Measurements from ENCODE around the gene CFAP97.
A peak's percentile ranks its signal among the peaks of the same experiment; 100 is the strongest.
"Not testable (repeated sequence)": the region's sequence is repeated elsewhere in the genome, so short reads cannot be mapped to it uniquely, and the experiment has no call there.

The CFAP97 gene

GRCh38 chr4:185120631-185120946 lies 83.2 kb downstream of the CFAP97 start:
- Histone ChIP-seq H2AFZ (ENCODE audit: low read length) (0 out of 2 replicates have a peak overlapping the region, but pooled peaks have one; percentile 40), H3K4me2 (ENCODE audit: low read depth, low read length) (peak overlapping the region; percentile 50; the same call in 1 of the 2 replicates), H4K20me1 (ENCODE audit: insufficient read depth, low read length) (no peaks in the 10 kb centered on the region), H3K36me3 (replicated peaks; ENCODE audit: insufficient read depth, low read length) (no peaks in the 10 kb centered on the region), H3K27ac (ENCODE audit: low read length) (peak overlapping the region; percentile 48; the same call in 1 of the 2 replicates), H3F3A (ENCODE audit: insufficient read depth, low read length) (peaks cover 26% of the 10 kb centered on the region), H3K9me3 (replicated peaks; ENCODE audit: insufficient read depth, low read length) (no peaks in the 10 kb centered on the region), H3K9ac (ENCODE audit: low read length) (no peak overlapping the region), H3K4me3 (ENCODE audit: low read length) (no peak overlapping the region), H3K27me3 (replicated peaks; ENCODE audit: insufficient read depth, low read length) (no peaks in the 10 kb centered on the region), H3K79me2 (ENCODE audit: low read length) (no peaks in the 10 kb centered on the region), H3K9me2 (replicated peaks; ENCODE audit: insufficient read depth, low read length) (no peaks in the 10 kb centered on the region), H3K4me1 (ENCODE audit: low read length) (peaks cover 31% of the 10 kb centered on the region)
- TF ChIP-seq CTCF (IDR thresholded peaks at IDR 0.05; ENCODE audit: low read length) (no peak), EZH2phosphoT487 (IDR thresholded peaks at IDR 0.05; ENCODE audit: low read length) (no peak)
- DNase-seq: no peak

- peak overlapping the region; percentile 40; the same call in 1 of the 2 replicates for H2AFZ ChIP-seq (ENCODE audit: low read length)
- no peak for TF ChIP-seq EZH2 (optimal IDR thresholded peaks at IDR 0.05; ENCODE audit: low read depth, low read length)
- no peak for TF ChIP-seq EZH2phosphoT487 (IDR thresholded peaks at IDR 0.05; ENCODE audit: low read length)
- no peak for TF ChIP-seq CTCF (IDR thresholded peaks at IDR 0.05; ENCODE audit: low read length)
- peak overlapping the region; percentile 48; the same call in 1 of the 2 replicates for H3K27ac ChIP-seq (ENCODE audit: low read length)
- no peaks in the 10 kb centered on the region for H3K27me3 ChIP-seq (replicated peaks; ENCODE audit: insufficient read depth, low read length)
- H3K79me2 ChIP-seq (ENCODE audit: low read length): no peaks in the 10 kb centered on the region
- peak; percentile 57 for DNase-seq
- H3K4me2 ChIP-seq (ENCODE audit: low read depth, low read length): peak overlapping the region; percentile 50
- peaks cover 31% of the 10 kb centered on the region for H3K4me1 ChIP-seq (ENCODE audit: low read length)
- no peaks in the 10 kb centered on the region for H3K36me3 ChIP-seq (replicated peaks; ENCODE audit: insufficient read depth, low read length)
- peaks cover 26% of the 10 kb centered on the region for H3F3A ChIP-seq (ENCODE audit: insufficient read depth, low read length)
- H4K20me1 ChIP-seq (ENCODE audit: insufficient read depth, low read length): no peaks in the 10 kb centered on the region
- no peak overlapping the region; the same call in 1 of the 2 replicates for H3K9ac ChIP-seq (ENCODE audit: low read length)
- no peaks in the 10 kb centered on the region for H3K9me3 ChIP-seq (replicated peaks; ENCODE audit: insufficient read depth, low read length)
- no peak overlapping the region for H3K4me3 ChIP-seq (ENCODE audit: low read length)
- H3K9me2 ChIP-seq (replicated peaks; ENCODE audit: insufficient read depth, low read length): no peaks in the 10 kb centered on the region
Measured at GRCh38 chr4:185119927-185120630, 83.7 kb downstream of the CFAP97 start.

GRCh38 chr4:185119467-185119866 lies 84.3 kb downstream of the CFAP97 start:
- not testable (repeated sequence) for H4K20me1 ChIP-seq (ENCODE audit: insufficient read depth, low read length); H3K79me2 ChIP-seq (ENCODE audit: low read length); H3K4me3 ChIP-seq (ENCODE audit: low read length); H3K27me3 ChIP-seq (replicated peaks; ENCODE audit: insufficient read depth, low read length); H3K9ac ChIP-seq (ENCODE audit: low read length); H2AFZ ChIP-seq (ENCODE audit: low read length); H3K9me3 ChIP-seq (replicated peaks; ENCODE audit: insufficient read depth, low read length); H3K36me3 ChIP-seq (replicated peaks; ENCODE audit: insufficient read depth, low read length); DNase-seq; H3K9me2 ChIP-seq (replicated peaks; ENCODE audit: insufficient read depth, low read length)
- Histone ChIP-seq H3K4me2 (ENCODE audit: low read depth, low read length) (peak overlapping the region; percentile 50; the same call in 1 of the 2 replicates), H3F3A (ENCODE audit: insufficient read depth, low read length) (peaks cover 26% of the 10 kb centered on the region), H3K27ac (ENCODE audit: low read length) (peak overlapping the region; percentile 48; the same call in 1 of the 2 replicates), H3K4me1 (ENCODE audit: low read length) (peaks cover 31% of the 10 kb centered on the region)

- no peak for DNase-seq
- peaks cover 26% of the 10 kb centered on the region for H3F3A ChIP-seq (ENCODE audit: insufficient read depth, low read length)
- no peaks in the 10 kb centered on the region for H3K9me3 ChIP-seq (replicated peaks; ENCODE audit: insufficient read depth, low read length)
- no peak overlapping the region for H3K9ac ChIP-seq (ENCODE audit: low read length)
- no peak overlapping the region for H2AFZ ChIP-seq (ENCODE audit: low read length)
- no peaks in the 10 kb centered on the region for H3K9me2 ChIP-seq (replicated peaks; ENCODE audit: insufficient read depth, low read length)
- H3K79me2 ChIP-seq (ENCODE audit: low read length): no peaks in the 10 kb centered on the region
- peaks cover 31% of the 10 kb centered on the region for H3K4me1 ChIP-seq (ENCODE audit: low read length)
- H3K27ac ChIP-seq (ENCODE audit: low read length): no peak overlapping the region
- H3K27me3 ChIP-seq (replicated peaks; ENCODE audit: insufficient read depth, low read length): no peaks in the 10 kb centered on the region
- H3K36me3 ChIP-seq (replicated peaks; ENCODE audit: insufficient read depth, low read length): no peaks in the 10 kb centered on the region
- no peaks in the 10 kb centered on the region for H4K20me1 ChIP-seq (ENCODE audit: insufficient read depth, low read length)
- no peak overlapping the region for H3K4me2 ChIP-seq (ENCODE audit: low read depth, low read length)
- H3K4me3 ChIP-seq (ENCODE audit: low read length): no peak overlapping the region
- no peak for TF ChIP-seq CTCF (IDR thresholded peaks at IDR 0.05; ENCODE audit: low read length)
- TF ChIP-seq EZH2phosphoT487 (IDR thresholded peaks at IDR 0.05; ENCODE audit: low read length): no peak
- no peak for TF ChIP-seq EZH2 (optimal IDR thresholded peaks at IDR 0.05; ENCODE audit: low read depth, low read length)
Measured at GRCh38 chr4:185118876-185119275, 84.9 kb downstream of the CFAP97 start.
